Stomach (tissue), 4 donors: Measurements from ENCODE around the gene EME1.

Experiments used
- POLR2A ChIP-seq, 4 donors: fragments of 450-650 bp; IDR thresholded peaks; one replicate each; pipeline ENCODE4 v1.6.1; 2016; ENCODE audit warnings: antibody characterized with exemption in 4 of 4, control low read depth in 2 of 4, mild to moderate bottlenecking in 1 of 4, moderate library complexity in 1 of 4
- TF ChIP-seq, protein P1 (sequence below), 7 experiments: fragments of 450-650 bp in 4 of 7; fragments of 200-600 bp in 3 of 7; sonication (generic) in 3 of 7; IDR thresholded peaks; one replicate each; pipeline ENCODE4 v1.5.1; 2016 to 2019; ENCODE audit warnings: antibody characterized with exemption in 7 of 7, control low read depth in 2 of 7, mild to moderate bottlenecking in 1 of 7

DNA sequence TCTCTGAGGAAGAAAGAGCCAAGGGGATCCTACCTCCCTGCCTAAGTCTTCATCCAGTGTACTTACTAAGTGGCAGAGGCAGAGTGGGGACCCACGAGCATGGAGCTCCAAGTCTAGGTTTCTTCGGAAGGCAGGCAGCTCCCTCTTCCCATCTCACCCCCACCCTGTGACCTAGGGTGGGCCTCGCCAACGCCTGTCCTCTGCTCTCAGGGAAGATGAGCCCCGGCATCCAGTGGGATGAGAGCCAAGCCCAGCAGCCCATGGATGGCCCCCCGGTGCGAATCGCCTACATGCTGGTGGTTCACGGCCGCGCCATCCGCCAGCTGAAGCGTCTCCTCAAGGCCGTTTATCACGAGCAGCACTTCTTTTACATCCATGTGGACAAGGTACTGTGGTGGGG, 18.8 kb upstream of the EME1 start:
- no peak for TF ChIP-seq POLR2A (IDR thresholded peaks at IDR 0.05)
- TF ChIP-seq, protein P1, sequence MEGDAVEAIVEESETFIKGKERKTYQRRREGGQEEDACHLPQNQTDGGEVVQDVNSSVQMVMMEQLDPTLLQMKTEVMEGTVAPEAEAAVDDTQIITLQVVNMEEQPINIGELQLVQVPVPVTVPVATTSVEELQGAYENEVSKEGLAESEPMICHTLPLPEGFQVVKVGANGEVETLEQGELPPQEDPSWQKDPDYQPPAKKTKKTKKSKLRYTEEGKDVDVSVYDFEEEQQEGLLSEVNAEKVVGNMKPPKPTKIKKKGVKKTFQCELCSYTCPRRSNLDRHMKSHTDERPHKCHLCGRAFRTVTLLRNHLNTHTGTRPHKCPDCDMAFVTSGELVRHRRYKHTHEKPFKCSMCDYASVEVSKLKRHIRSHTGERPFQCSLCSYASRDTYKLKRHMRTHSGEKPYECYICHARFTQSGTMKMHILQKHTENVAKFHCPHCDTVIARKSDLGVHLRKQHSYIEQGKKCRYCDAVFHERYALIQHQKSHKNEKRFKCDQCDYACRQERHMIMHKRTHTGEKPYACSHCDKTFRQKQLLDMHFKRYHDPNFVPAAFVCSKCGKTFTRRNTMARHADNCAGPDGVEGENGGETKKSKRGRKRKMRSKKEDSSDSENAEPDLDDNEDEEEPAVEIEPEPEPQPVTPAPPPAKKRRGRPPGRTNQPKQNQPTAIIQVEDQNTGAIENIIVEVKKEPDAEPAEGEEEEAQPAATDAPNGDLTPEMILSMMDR (IDR thresholded peaks at IDR 0.05), result no peak
